Measurements from ENCODE around the gene TUBGCP3.

The TUBGCP3 gene

DNA sequence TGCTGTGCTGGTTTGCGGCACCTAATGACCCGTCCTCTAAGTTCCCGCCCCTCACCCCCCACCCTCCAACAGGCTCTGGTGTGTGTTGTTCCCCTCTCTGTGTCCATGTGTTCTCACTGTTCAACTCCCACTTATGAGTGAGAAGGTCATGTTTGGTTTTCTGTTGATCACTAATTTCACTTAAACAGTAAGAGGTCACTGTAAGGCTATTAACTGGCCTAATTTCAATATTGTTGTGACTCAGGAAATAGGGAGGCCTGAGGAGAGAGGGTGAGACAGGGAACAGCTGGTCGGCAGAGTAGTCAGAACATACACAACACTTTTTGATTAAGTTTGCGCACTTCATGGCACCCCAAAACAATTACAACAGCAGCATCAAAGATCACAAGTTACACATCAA, 15.6 kb downstream of the TUBGCP3 start:
- H3K4me3 ChIP-seq (ENCODE audit: low read depth, low read length) = no peak overlapping the region
- TF ChIP-seq CTCF (conservative IDR thresholded peaks at IDR 0.05; ENCODE audit: low read depth, low read length) = no peak
- peak; percentile 11 for DNase-seq (ENCODE audit: low read depth)

DNA sequence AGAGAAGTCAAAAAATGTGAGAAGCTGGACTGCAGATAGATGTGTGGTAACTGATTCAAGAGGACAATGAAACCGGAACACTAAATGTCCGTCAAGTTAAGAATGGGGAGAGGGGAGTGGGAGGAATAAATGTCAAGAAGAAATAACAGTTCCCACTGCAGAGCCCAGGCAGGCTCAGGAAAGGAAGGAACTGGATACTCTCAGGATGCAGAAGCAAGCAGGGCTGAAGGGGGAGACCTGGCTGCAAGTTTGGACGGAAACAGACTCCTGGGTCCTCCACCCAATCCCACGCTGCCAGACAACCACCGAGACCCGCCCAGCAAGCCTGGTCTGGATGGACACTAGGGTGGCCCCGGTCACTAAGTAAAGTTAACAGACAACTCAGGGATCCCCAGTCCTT, 18.1 kb downstream of the TUBGCP3 start:
- no peak for TF ChIP-seq CTCF (conservative IDR thresholded peaks at IDR 0.05; ENCODE audit: low read depth, low read length)
- no peak for DNase-seq (ENCODE audit: low read depth)
- H3K4me3 ChIP-seq (ENCODE audit: low read depth, low read length) = no peak overlapping the region

DNA sequence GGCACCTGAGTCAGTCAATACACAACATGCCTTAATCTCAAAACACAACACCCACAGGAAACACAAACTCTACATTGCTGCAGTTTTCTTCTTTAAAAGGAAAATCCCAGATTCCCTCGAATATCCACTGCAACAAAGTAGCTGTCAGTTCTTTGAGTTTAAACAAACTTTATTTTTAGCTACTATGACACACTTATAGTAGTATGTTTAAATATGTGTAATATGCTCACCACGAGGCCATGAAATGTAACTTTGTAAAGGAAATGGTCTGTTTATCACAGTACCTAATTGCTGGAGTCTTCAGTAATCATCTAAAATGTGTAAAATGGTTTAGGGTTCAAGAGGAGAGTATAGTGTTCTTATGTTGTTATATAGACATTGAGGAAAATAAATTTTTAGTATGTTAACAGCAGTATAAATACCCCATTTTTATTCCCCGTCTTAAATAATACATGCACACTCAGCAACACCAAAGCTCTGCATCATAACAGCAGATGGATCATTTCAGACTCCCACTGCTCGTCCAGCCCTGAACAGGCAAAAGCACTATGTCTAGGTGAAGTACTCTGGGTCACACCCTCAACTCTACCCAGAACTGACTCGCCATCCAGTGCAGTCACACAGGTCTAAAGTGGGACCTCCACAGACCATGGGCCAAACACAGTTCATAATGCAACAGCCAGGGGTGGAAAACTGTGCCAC, 20.6 kb downstream of the TUBGCP3 start:
- no peak for TF ChIP-seq CTCF (conservative IDR thresholded peaks at IDR 0.05; ENCODE audit: low read depth, low read length)
- DNase-seq (ENCODE audit: low read depth) = no peak
- H3K4me3 ChIP-seq (ENCODE audit: low read depth, low read length) = no peak overlapping the region

GRCh38 chr13:112562786-112563383, 25.1 kb downstream of the TUBGCP3 start:
- DNase-seq (ENCODE audit: low read depth) = no peak
- no peak for TF ChIP-seq CTCF (conservative IDR thresholded peaks at IDR 0.05; ENCODE audit: low read depth, low read length)
- no peak overlapping the region for H3K4me3 ChIP-seq (ENCODE audit: low read depth, low read length)

- no peak for TF ChIP-seq CTCF (conservative IDR thresholded peaks at IDR 0.05; ENCODE audit: low read depth, low read length)
- no peak overlapping the region for H3K4me3 ChIP-seq (ENCODE audit: low read depth, low read length)
- DNase-seq (ENCODE audit: low read depth) = no peak
Observed at GRCh38 chr13:112562254-112562653, 25.7 kb downstream of the TUBGCP3 start.

GRCh38 chr13:112561478-112561877, 26.5 kb downstream of the TUBGCP3 start:
- H3K4me3 ChIP-seq (ENCODE audit: low read depth, low read length) = no peak overlapping the region
- DNase-seq (ENCODE audit: low read depth) = no peak
- no peak for TF ChIP-seq CTCF (conservative IDR thresholded peaks at IDR 0.05; ENCODE audit: low read depth, low read length)
